ENCODE data around the gene ZNF778. TPM values are rescaled to one million over a fixed set of nuclear protein-coding genes. Genes with fewer than 3 reads are reported as not detected.
"Not testable (repeated sequence)": the region's sequence is repeated elsewhere in the genome, so short reads cannot be mapped to it uniquely, and the experiment has no call there.

ZNF778 gene
- total RNA-seq, 2 experiments from 2014 or later, result 3.5 to 3.6 TPM

GRCh38 chr16:89192186-89192955 is 25.1 kb upstream of the ZNF778 start:
- not testable (repeated sequence) for H3K27ac Mint-ChIP-seq; H3K27me3 Mint-ChIP-seq (ENCODE audit: low read depth); H3K4me1 Mint-ChIP-seq (ENCODE audit: low read depth); H3K36me3 Mint-ChIP-seq (ENCODE audit: low read depth); H3K9me3 Mint-ChIP-seq; H3K4me3 Mint-ChIP-seq
- intact Hi-C loops (cut with micrococcal nuclease), result loop anchor here (1.0 to 2.0 kb wide), 2 partner anchors 21 to 740 kb away; partner anchors contain the start of genes CDH15 and ZFPM1
- CTCF ChIA-PET, result interaction anchor here (1.2 kb wide), 1 partner anchor 24 kb away, joined by 3 read pairs; no protein-coding TSS in a partner anchor
- DNase-seq, result peak; percentile 91

- no peak overlapping the region for H3K4me3 Mint-ChIP-seq
- H3K36me3 Mint-ChIP-seq (ENCODE audit: low read depth), result no peaks in the 10 kb centered on the region
- no peak for DNase-seq
- H3K4me1 Mint-ChIP-seq (ENCODE audit: low read depth), result no peaks in the 10 kb centered on the region
- H3K27me3 Mint-ChIP-seq (ENCODE audit: low read depth), result no peaks in the 10 kb centered on the region
- CTCF ChIA-PET, result interaction anchor here (1.2 kb wide), 1 partner anchor 23 kb away, joined by 3 read pairs; no protein-coding TSS in a partner anchor
- H3K9me3 Mint-ChIP-seq, result no peaks in the 10 kb centered on the region
- intact Hi-C loops (cut with micrococcal nuclease), result loop anchor here (1.0 to 2.0 kb wide), 3 partner anchors 8 to 740 kb away; partner anchors contain the start of genes CDH15 and ZFPM1
- H3K27ac Mint-ChIP-seq, result no peak overlapping the region
Observed at GRCh38 chr16:89192956-89193575, 24.4 kb upstream of the ZNF778 start.

- no peaks in the 10 kb centered on the region for H3K4me1 Mint-ChIP-seq (ENCODE audit: low read depth)
- no peaks in the 10 kb centered on the region for H3K36me3 Mint-ChIP-seq (ENCODE audit: low read depth)
- no peaks in the 10 kb centered on the region for H3K9me3 Mint-ChIP-seq
- DNase-seq, result peak; percentile 11
- intact Hi-C loops (cut with micrococcal nuclease), result loop anchor here (1.0 to 2.0 kb wide), 2 partner anchors 8 to 741 kb away; partner anchors contain the start of gene ZFPM1
- peaks cover under 1% of the 10 kb centered on the region for H3K27me3 Mint-ChIP-seq (ENCODE audit: low read depth)
- H3K4me3 Mint-ChIP-seq, result no peak overlapping the region
- H3K27ac Mint-ChIP-seq, result no peak overlapping the region
- CTCF ChIA-PET, result no interaction called here
Observed at GRCh38 chr16:89193576-89194293, 23.8 kb upstream of the ZNF778 start.

- H3K9me3 Mint-ChIP-seq, result no peaks in the 10 kb centered on the region
- no peak overlapping the region for H3K4me3 Mint-ChIP-seq
- DNase-seq, result peak; percentile 4
- no peak overlapping the region for H3K27ac Mint-ChIP-seq
- no peaks in the 10 kb centered on the region for H3K4me1 Mint-ChIP-seq (ENCODE audit: low read depth)
- intact Hi-C loops (cut with micrococcal nuclease), result no loop called here
- H3K36me3 Mint-ChIP-seq (ENCODE audit: low read depth), result no peaks in the 10 kb centered on the region
- CTCF ChIA-PET, result no interaction called here
- H3K27me3 Mint-ChIP-seq (ENCODE audit: low read depth), result peaks cover 2% of the 10 kb centered on the region
Observed at GRCh38 chr16:89194340-89195311, 22.9 kb upstream of the ZNF778 start.

- CTCF ChIA-PET, result no interaction called here
- Mint-ChIP-seq H3K9me3 (no peaks in the 10 kb centered on the region), H3K4me3 (no peak overlapping the region), H3K27me3 (ENCODE audit: low read depth) (peaks cover 9% of the 10 kb centered on the region), H3K4me1 (ENCODE audit: low read depth) (peaks cover 4% of the 10 kb centered on the region), H3K36me3 (ENCODE audit: low read depth) (no peaks in the 10 kb centered on the region), H3K27ac (no peak overlapping the region)
- intact Hi-C loops (cut with micrococcal nuclease), result no loop called here
- peak; percentile 2 for DNase-seq
Observed at GRCh38 chr16:89195521-89196171, 21.9 kb upstream of the ZNF778 start.

- Mint-ChIP-seq H3K4me3 (no peak overlapping the region), H3K27ac (no peak overlapping the region), H3K27me3 (ENCODE audit: low read depth) (peaks cover 12% of the 10 kb centered on the region), H3K9me3 (no peaks in the 10 kb centered on the region), H3K4me1 (ENCODE audit: low read depth) (peaks cover 6% of the 10 kb centered on the region), H3K36me3 (ENCODE audit: low read depth) (no peaks in the 10 kb centered on the region)
- CTCF ChIA-PET, result no interaction called here
- no peak for DNase-seq
- intact Hi-C loops (cut with micrococcal nuclease), result no loop called here
Observed at GRCh38 chr16:89197033-89197632, 20.4 kb upstream of the ZNF778 start.

- peaks cover 19% of the 10 kb centered on the region for H3K27me3 Mint-ChIP-seq (ENCODE audit: low read depth)
- H3K4me1 Mint-ChIP-seq (ENCODE audit: low read depth), result peaks cover 11% of the 10 kb centered on the region
- no peak overlapping the region for H3K27ac Mint-ChIP-seq
- no peak overlapping the region for H3K4me3 Mint-ChIP-seq
- DNase-seq, result no peak
- intact Hi-C loops (cut with micrococcal nuclease), result no loop called here
- no peaks in the 10 kb centered on the region for H3K36me3 Mint-ChIP-seq (ENCODE audit: low read depth)
- H3K9me3 Mint-ChIP-seq, result no peaks in the 10 kb centered on the region
- CTCF ChIA-PET, result no interaction called here
Observed at GRCh38 chr16:89197633-89198416, 19.7 kb upstream of the ZNF778 start.

GRCh38 chr16:89198417-89199240 is 18.9 kb upstream of the ZNF778 start:
- H3K9me3 Mint-ChIP-seq, result no peaks in the 10 kb centered on the region
- H3K4me1 Mint-ChIP-seq (ENCODE audit: low read depth), result peaks cover 12% of the 10 kb centered on the region
- peaks cover 27% of the 10 kb centered on the region for H3K27me3 Mint-ChIP-seq (ENCODE audit: low read depth)
- DNase-seq, result no peak
- no peak overlapping the region for H3K27ac Mint-ChIP-seq
- intact Hi-C loops (cut with micrococcal nuclease), result no loop called here
- no peaks in the 10 kb centered on the region for H3K36me3 Mint-ChIP-seq (ENCODE audit: low read depth)
- CTCF ChIA-PET, result no interaction called here
- no peak overlapping the region for H3K4me3 Mint-ChIP-seq

GRCh38 chr16:89199241-89200123 is 18.0 kb upstream of the ZNF778 start:
- Mint-ChIP-seq H3K27ac (no peak overlapping the region), H3K4me3 (no peak overlapping the region), H3K36me3 (ENCODE audit: low read depth) (no peaks in the 10 kb centered on the region), H3K4me1 (ENCODE audit: low read depth) (peaks cover 12% of the 10 kb centered on the region), H3K9me3 (no peaks in the 10 kb centered on the region), H3K27me3 (ENCODE audit: low read depth) (peaks cover 32% of the 10 kb centered on the region)
- intact Hi-C loops (cut with micrococcal nuclease), result no loop called here
- no peak for DNase-seq
- CTCF ChIA-PET, result no interaction called here
